Panc1 (cell line): ENCODE data around the gene HSH2D. TPM values are rescaled to one million over a fixed set of nuclear protein-coding genes. Genes with fewer than 3 reads are reported as not detected.

ENCODE experiments used
- ATAC-seq: fragments of 200-7000 bp; cut with Tn5 transposase; 2 replicates; pipeline ENCODE4 v1.9.1; 2020; ENCODE audit warnings: mild to moderate bottlenecking, moderate library complexity
- BruUV-seq: library from RNA; stranded (reverse); fragments of 400-500 nt; replicated peaks from 2 replicates; lab custom pipeline; 2021; lab: Mats Ljungman, UMichigan
- CTCF ChIA-PET: fragments of 300-600 bp; sonication (Branson Sonifier 250); formaldehyde crosslinking; loops from one replicate; lab custom pipeline; 2022; ENCODE audit warnings: antibody characterized with exemption; lab: Charles Lee
- POLR2A ChIA-PET: fragments of 300-600 bp; sonication (Branson Sonifier 250); formaldehyde crosslinking; loops from one replicate; lab custom pipeline; 2022; ENCODE audit warnings: antibody characterized with exemption; lab: Charles Lee
- DNase-seq: peaks from one replicate; pipeline ENCODE4 v3.0.0-alpha.2; 2010; ENCODE audit warnings: low read depth, low spot score
- H3K27ac ChIP-seq: 2 replicates; pipeline ENCODE4 v1.5.1; 2011; ENCODE audit warnings: mild to moderate bottlenecking, low read length, inconsistent platforms
- H3K27me3 ChIP-seq: fragments of 200-500 bp; sonication (Bioruptor generic); 2 replicates; pipeline ENCODE4 v1.6.0; 2014; ENCODE audit warnings: low read length, inconsistent platforms; ENCODE audit not compliant: control insufficient read depth, insufficient read depth
- H3K36me3 ChIP-seq: fragments of 200-500 bp; sonication (Bioruptor generic); 2 replicates; pipeline ENCODE4 v1.5.1; 2014; ENCODE audit warnings: inconsistent platforms, mild to moderate bottlenecking, low read length, moderate library complexity; ENCODE audit not compliant: control insufficient read depth, insufficient read depth
- H3K4me1 ChIP-seq: 2 replicates; pipeline ENCODE4 v1.5.1; 2011; ENCODE audit warnings: inconsistent platforms, mild to moderate bottlenecking, low read length, moderate library complexity; ENCODE audit not compliant: control insufficient read depth, insufficient read depth
- H3K4me3 ChIP-seq, 2 experiments: 2 replicates each; pipeline ENCODE4 v1.5.1; 2011 to 2012; ENCODE audit warnings: low read depth in 2 of 2, low read length in 2 of 2, mild to moderate bottlenecking in 2 of 2, inconsistent platforms in 1 of 2, moderate library complexity in 1 of 2
- H3K9me3 ChIP-seq: fragments of 200-500 bp; sonication (Bioruptor generic); 2 replicates; pipeline ENCODE4 v1.5.1; 2014; ENCODE audit warnings: low read depth, mild to moderate bottlenecking, inconsistent platforms, low read length, moderate library complexity; ENCODE audit not compliant: control insufficient read depth, insufficient read depth
- POLR2AphosphoS5 ChIP-seq: IDR thresholded peaks from 2 replicates; pipeline ENCODE4 v1.6.1; 2012; ENCODE audit warnings: mild to moderate bottlenecking, low read depth, low read length, moderate library complexity
- REST ChIP-seq, 2 experiments: IDR thresholded peaks; 2 replicates each; pipeline ENCODE4 v1.6.1; 2011 to 2012; ENCODE audit warnings: low read depth in 2 of 2, control low read depth in 1 of 2, low read length in 1 of 2, mild to moderate bottlenecking in 1 of 2, moderate library complexity in 1 of 2; ENCODE audit not compliant: insufficient read depth in 1 of 2
- SIN3A ChIP-seq: IDR thresholded peaks from 2 replicates; pipeline ENCODE4 v1.6.1; 2012; ENCODE audit warnings: low read depth, mild to moderate bottlenecking, low read length, moderate library complexity, borderline replicate concordance; ENCODE audit not compliant: insufficient read depth
- TCF7L2 ChIP-seq: IDR thresholded peaks from 2 replicates; pipeline ENCODE4 v1.6.1; 2011; ENCODE audit warnings: mild to moderate bottlenecking, low read depth, low read length, inconsistent platforms
- in situ Hi-C: cut with HindIII; loops from 2 replicates; pipeline ENCODE4 v1.10.0; 2016; ENCODE audit warnings: low sequenced_read_pairs, low pct_unique_long_range_greater_than_20kb
- intact Hi-C: fragments of 100-400 bp; cut with micrococcal nuclease; formaldehyde crosslinking; loops from one replicate; pipeline ENCODE4 v1.10.0; 2022; ENCODE audit not compliant: unreplicated experiment
- total RNA-seq: library from RNA; stranded (reverse); gene quantifications from one replicate; pipeline ENCODE4 v1.2.1, GENCODE V29; 2021; ENCODE audit not compliant: unreplicated experiment
- TF ChIP-seq, protein P1 (sequence below): fragments of 450-650 bp; IDR thresholded peaks from 2 replicates; pipeline ENCODE4 v1.5.1; 2017; ENCODE audit warnings: mild to moderate bottlenecking

The HSH2D gene
- total RNA-seq, 1 experiment from 2014 or later, result not detected

- ChIA-PET POLR2A (no interaction called here), CTCF (no interaction called here)
- TF ChIP-seq, protein P1, sequence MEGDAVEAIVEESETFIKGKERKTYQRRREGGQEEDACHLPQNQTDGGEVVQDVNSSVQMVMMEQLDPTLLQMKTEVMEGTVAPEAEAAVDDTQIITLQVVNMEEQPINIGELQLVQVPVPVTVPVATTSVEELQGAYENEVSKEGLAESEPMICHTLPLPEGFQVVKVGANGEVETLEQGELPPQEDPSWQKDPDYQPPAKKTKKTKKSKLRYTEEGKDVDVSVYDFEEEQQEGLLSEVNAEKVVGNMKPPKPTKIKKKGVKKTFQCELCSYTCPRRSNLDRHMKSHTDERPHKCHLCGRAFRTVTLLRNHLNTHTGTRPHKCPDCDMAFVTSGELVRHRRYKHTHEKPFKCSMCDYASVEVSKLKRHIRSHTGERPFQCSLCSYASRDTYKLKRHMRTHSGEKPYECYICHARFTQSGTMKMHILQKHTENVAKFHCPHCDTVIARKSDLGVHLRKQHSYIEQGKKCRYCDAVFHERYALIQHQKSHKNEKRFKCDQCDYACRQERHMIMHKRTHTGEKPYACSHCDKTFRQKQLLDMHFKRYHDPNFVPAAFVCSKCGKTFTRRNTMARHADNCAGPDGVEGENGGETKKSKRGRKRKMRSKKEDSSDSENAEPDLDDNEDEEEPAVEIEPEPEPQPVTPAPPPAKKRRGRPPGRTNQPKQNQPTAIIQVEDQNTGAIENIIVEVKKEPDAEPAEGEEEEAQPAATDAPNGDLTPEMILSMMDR, result no peak
- TF ChIP-seq TCF7L2 (no peak), POLR2AphosphoS5 (no peak), SIN3A (no peak), REST (IDR thresholded peaks at IDR 0.05; ENCODE audit: insufficient read depth in 1 of 2, low read depth in 2 of 2, low read length in 1 of 2) (no peak)
- Histone ChIP-seq H3K27me3 (no peaks in the 10 kb centered on the region), H3K9me3 (no peaks in the 10 kb centered on the region), H3K27ac (no peak overlapping the region), H3K4me1 (peaks cover 10% of the 10 kb centered on the region; the same call in 1 of the 2 replicates), H3K36me3 (no peaks in the 10 kb centered on the region; the same call in 1 of the 2 replicates), H3K4me3 (no peak overlapping the region)
- intact Hi-C loops, result no loop called here
- DNase-seq (no peak), ATAC-seq (no peak)
- no TSS peak for BruUV-seq
- in situ Hi-C loops, result no loop called here
Observed at GRCh38 chr19:16200038-16201010, 56.8 kb downstream of the HSH2D start.

- ATAC-seq, result no peak
- H3K27me3 ChIP-seq, result no peaks in the 10 kb centered on the region
- ChIA-PET CTCF (no interaction called here), POLR2A (no interaction called here)
- H3K27ac ChIP-seq, result no peak overlapping the region
- no TSS peak for BruUV-seq
- H3K4me1 ChIP-seq, result peaks cover 10% of the 10 kb centered on the region; the same call in 1 of the 2 replicates
- H3K9me3 ChIP-seq, result no peaks in the 10 kb centered on the region
- intact Hi-C loops, result no loop called here
- no peak overlapping the region for H3K4me3 ChIP-seq
- in situ Hi-C loops, result no loop called here
- TF ChIP-seq SIN3A (no peak), REST (IDR thresholded peaks at IDR 0.05; ENCODE audit: insufficient read depth in 1 of 2, low read depth in 2 of 2, low read length in 1 of 2) (no peak), POLR2AphosphoS5 (no peak), TCF7L2 (no peak)
- TF ChIP-seq, protein P1, result no peak
- no peak for DNase-seq
- H3K36me3 ChIP-seq, result no peaks in the 10 kb centered on the region; the same call in 1 of the 2 replicates
Observed at GRCh38 chr19:16201011-16201391, 57.5 kb downstream of the HSH2D start.
